Panc1 (cell line): ENCODE data around the gene OR10H3.

Experiments used
- POLR2AphosphoS5 ChIP-seq: IDR thresholded peaks from 2 replicates; pipeline ENCODE4 v1.6.1; 2012; ENCODE audit warnings: mild to moderate bottlenecking, low read depth, low read length, moderate library complexity
- SIN3A ChIP-seq: IDR thresholded peaks from 2 replicates; pipeline ENCODE4 v1.6.1; 2012; ENCODE audit warnings: low read depth, mild to moderate bottlenecking, low read length, moderate library complexity, borderline replicate concordance; ENCODE audit not compliant: insufficient read depth
- TF ChIP-seq, protein P1 (sequence below): fragments of 450-650 bp; IDR thresholded peaks from 2 replicates; pipeline ENCODE4 v1.5.1; 2017; ENCODE audit warnings: mild to moderate bottlenecking
- TF ChIP-seq, protein P2 (sequence below), 2 experiments: IDR thresholded peaks; 2 replicates each; pipeline ENCODE4 v1.6.1; 2011 to 2012; ENCODE audit warnings: low read depth in 2 of 2, control low read depth in 1 of 2, low read length in 1 of 2, mild to moderate bottlenecking in 1 of 2, moderate library complexity in 1 of 2; ENCODE audit not compliant: insufficient read depth in 1 of 2

DNA sequence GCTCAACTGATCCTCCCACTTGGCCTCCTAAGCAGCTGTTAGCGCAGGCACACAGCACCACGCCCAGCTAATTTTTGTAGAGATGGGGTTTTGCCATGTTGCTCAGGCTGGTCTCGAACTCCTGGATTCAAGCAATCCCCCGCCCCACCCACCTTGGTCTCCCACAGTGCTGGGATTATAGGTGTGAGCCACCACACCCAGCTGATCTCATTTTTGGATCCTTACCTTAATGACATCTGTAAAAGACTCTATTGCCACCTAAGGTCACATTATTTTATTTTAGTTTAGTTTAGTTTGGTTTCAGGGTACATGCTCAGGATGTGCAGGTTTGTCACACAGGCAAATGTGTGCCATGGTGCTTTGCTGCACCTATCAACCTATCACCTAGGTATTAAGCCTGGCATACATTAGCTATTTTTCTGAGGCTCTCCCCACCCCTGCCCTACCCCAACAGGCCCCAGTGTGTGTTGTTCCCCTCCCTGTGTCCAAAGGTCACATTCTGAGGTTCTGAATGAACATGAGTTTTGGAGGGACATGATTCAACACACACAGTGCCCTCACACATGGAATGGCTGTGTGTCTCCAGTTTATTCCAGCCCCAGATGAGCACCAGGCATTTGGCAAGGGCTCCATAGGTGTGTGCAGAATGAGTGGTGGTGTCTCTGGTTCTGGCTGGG is 50.9 kb downstream of the OR10H3 start:
- TF ChIP-seq, protein P1, sequence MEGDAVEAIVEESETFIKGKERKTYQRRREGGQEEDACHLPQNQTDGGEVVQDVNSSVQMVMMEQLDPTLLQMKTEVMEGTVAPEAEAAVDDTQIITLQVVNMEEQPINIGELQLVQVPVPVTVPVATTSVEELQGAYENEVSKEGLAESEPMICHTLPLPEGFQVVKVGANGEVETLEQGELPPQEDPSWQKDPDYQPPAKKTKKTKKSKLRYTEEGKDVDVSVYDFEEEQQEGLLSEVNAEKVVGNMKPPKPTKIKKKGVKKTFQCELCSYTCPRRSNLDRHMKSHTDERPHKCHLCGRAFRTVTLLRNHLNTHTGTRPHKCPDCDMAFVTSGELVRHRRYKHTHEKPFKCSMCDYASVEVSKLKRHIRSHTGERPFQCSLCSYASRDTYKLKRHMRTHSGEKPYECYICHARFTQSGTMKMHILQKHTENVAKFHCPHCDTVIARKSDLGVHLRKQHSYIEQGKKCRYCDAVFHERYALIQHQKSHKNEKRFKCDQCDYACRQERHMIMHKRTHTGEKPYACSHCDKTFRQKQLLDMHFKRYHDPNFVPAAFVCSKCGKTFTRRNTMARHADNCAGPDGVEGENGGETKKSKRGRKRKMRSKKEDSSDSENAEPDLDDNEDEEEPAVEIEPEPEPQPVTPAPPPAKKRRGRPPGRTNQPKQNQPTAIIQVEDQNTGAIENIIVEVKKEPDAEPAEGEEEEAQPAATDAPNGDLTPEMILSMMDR = no peak
- TF ChIP-seq POLR2AphosphoS5 = no peak
- TF ChIP-seq, protein P2, sequence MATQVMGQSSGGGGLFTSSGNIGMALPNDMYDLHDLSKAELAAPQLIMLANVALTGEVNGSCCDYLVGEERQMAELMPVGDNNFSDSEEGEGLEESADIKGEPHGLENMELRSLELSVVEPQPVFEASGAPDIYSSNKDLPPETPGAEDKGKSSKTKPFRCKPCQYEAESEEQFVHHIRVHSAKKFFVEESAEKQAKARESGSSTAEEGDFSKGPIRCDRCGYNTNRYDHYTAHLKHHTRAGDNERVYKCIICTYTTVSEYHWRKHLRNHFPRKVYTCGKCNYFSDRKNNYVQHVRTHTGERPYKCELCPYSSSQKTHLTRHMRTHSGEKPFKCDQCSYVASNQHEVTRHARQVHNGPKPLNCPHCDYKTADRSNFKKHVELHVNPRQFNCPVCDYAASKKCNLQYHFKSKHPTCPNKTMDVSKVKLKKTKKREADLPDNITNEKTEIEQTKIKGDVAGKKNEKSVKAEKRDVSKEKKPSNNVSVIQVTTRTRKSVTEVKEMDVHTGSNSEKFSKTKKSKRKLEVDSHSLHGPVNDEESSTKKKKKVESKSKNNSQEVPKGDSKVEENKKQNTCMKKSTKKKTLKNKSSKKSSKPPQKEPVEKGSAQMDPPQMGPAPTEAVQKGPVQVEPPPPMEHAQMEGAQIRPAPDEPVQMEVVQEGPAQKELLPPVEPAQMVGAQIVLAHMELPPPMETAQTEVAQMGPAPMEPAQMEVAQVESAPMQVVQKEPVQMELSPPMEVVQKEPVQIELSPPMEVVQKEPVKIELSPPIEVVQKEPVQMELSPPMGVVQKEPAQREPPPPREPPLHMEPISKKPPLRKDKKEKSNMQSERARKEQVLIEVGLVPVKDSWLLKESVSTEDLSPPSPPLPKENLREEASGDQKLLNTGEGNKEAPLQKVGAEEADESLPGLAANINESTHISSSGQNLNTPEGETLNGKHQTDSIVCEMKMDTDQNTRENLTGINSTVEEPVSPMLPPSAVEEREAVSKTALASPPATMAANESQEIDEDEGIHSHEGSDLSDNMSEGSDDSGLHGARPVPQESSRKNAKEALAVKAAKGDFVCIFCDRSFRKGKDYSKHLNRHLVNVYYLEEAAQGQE (IDR thresholded peaks at IDR 0.05; ENCODE audit: insufficient read depth in 1 of 2, low read depth in 2 of 2, low read length in 1 of 2) = no peak
- no peak for TF ChIP-seq SIN3A
